Progenitor cell of endocrine pancreas (in vitro differentiated cells): ENCODE results near the gene GRAMD1B. TPM values are rescaled to one million over a fixed set of nuclear protein-coding genes. Genes with fewer than 3 reads are reported as not detected.
"Not testable (repeated sequence)": the region's sequence is repeated elsewhere in the genome, so short reads cannot be mapped to it uniquely, and the experiment has no call there.

Experiments used
- DNase-seq: peaks from one replicate; pipeline ENCODE4 v3.0.0; 2021; ENCODE audit warnings: low spot score; ENCODE audit not compliant: unreplicated experiment
- H3K27ac Mint-ChIP-seq: 2 replicates; pipeline ENCODE4 v1.8.0; 2021; ENCODE audit warnings: mild to moderate bottlenecking, moderate library complexity, mixed read lengths
- H3K27me3 Mint-ChIP-seq: 2 replicates; pipeline ENCODE4 v1.8.0; 2021; ENCODE audit warnings: mixed read lengths
- H3K36me3 Mint-ChIP-seq: 2 replicates; pipeline ENCODE4 v1.8.0; 2022; ENCODE audit warnings: mixed read lengths; ENCODE audit not compliant: insufficient read depth
- H3K4me1 Mint-ChIP-seq: 2 replicates; pipeline ENCODE4 v1.8.0; 2021; ENCODE audit warnings: low read depth, mixed read lengths
- H3K4me3 Mint-ChIP-seq: 2 replicates; pipeline ENCODE4 v1.8.0; 2021; ENCODE audit warnings: low read depth, mild to moderate bottlenecking, moderate library complexity, mixed read lengths
- H3K9me3 Mint-ChIP-seq: 2 replicates; pipeline ENCODE4 v1.8.0; 2021; ENCODE audit warnings: low read depth, mixed read lengths
- total RNA-seq: library from RNA; stranded (reverse); gene quantifications from 2 replicates; pipeline ENCODE4 v1.2.1, GENCODE V29; 2021
- TF ChIP-seq, protein P1 (sequence below): fragments of 200-600 bp; sonication (generic); IDR thresholded peaks from one replicate; pipeline ENCODE4 v1.5.0; 2021; ENCODE audit warnings: antibody characterized with exemption, mild to moderate bottlenecking; ENCODE audit not compliant: unreplicated experiment

The GRAMD1B gene
- total RNA-seq, 1 donor from 2014 or later = 4.5 TPM

DNA sequence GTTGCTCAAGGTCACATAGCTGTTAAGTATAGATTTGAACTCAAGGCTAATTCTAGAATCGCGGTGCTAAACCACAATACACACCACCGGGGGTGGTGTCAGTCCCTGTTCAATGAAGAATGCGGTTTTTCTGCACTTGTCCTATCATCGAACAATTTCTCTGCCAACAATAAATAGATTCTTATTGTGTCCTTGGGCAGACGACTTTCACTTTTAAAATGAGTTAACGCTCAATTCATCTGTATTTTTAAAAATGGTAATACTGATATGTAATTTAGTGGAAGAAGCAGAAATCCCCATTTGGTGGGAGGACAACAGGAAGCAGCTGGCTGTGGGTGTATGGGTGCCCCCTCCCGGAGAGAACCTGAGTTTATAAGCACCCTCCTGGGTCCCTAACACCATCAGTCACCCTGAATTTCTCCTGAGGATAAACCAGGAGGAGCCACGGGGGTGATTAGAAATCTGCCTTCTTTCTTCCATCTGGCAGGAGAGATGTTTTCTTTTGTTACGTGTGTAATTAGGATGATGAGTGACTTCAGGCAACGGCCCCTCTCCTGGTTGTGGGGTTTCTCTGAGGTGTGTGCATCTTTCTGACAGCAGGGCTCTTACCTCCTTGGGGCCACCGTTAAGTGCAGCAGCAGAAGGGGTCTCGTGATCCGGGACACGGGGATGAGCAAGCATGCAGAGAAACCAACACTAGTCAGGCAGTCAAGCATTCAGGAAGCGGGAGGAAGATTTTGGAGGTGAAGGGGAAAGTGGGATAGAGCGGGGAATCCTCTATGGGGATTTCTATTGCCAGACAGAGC, 87.7 kb downstream of the GRAMD1B start:
- H3K4me1 Mint-ChIP-seq = no peaks in the 10 kb centered on the region

DNA sequence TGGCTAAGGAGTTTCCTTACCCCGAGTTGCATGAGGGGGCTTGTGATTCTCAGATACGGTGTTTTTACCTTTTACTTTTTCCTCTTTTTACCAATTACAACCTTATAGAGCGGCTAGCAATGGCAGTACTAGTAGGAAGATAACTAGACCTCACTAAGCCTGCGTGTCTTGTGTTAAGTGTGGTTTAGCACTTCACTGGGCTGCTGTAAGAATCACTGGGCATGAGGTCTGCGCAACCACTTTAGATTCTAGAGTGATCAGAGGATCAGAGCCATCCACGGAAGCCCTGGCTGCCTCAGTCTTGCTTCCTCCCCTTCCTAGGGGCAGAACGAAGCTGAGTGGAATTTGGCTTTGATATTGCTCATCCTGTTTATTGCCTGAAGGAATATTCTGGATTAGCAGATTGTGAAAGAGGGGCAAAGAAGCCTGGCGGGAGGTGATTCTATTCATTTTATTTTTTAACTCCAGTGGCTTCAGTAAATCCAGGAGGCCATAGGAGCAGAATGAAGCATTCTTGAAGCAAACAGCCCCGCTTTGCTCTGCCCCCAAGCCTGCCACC, 88.5 kb downstream of the GRAMD1B start:
- no peaks in the 10 kb centered on the region for H3K36me3 Mint-ChIP-seq
- H3K27ac Mint-ChIP-seq = no peak overlapping the region
- peaks cover 12% of the 10 kb centered on the region for H3K27me3 Mint-ChIP-seq
- H3K4me1 Mint-ChIP-seq = no peaks in the 10 kb centered on the region
- TF ChIP-seq, protein P1, sequence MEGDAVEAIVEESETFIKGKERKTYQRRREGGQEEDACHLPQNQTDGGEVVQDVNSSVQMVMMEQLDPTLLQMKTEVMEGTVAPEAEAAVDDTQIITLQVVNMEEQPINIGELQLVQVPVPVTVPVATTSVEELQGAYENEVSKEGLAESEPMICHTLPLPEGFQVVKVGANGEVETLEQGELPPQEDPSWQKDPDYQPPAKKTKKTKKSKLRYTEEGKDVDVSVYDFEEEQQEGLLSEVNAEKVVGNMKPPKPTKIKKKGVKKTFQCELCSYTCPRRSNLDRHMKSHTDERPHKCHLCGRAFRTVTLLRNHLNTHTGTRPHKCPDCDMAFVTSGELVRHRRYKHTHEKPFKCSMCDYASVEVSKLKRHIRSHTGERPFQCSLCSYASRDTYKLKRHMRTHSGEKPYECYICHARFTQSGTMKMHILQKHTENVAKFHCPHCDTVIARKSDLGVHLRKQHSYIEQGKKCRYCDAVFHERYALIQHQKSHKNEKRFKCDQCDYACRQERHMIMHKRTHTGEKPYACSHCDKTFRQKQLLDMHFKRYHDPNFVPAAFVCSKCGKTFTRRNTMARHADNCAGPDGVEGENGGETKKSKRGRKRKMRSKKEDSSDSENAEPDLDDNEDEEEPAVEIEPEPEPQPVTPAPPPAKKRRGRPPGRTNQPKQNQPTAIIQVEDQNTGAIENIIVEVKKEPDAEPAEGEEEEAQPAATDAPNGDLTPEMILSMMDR = no peak
- H3K4me3 Mint-ChIP-seq = no peak overlapping the region
- DNase-seq = no peak
- peaks cover 4% of the 10 kb centered on the region for H3K9me3 Mint-ChIP-seq

More for the DNA sequence above, 87.7 kb downstream of the GRAMD1B start:
- Mint-ChIP-seq H3K36me3 (no peaks in the 10 kb centered on the region), H3K4me3 (no peak overlapping the region), H3K27ac (no peak overlapping the region), H3K27me3 (peaks cover 12% of the 10 kb centered on the region), H3K9me3 (peaks cover 4% of the 10 kb centered on the region)
- TF ChIP-seq, protein P1 = no peak
- no peak for DNase-seq

DNA sequence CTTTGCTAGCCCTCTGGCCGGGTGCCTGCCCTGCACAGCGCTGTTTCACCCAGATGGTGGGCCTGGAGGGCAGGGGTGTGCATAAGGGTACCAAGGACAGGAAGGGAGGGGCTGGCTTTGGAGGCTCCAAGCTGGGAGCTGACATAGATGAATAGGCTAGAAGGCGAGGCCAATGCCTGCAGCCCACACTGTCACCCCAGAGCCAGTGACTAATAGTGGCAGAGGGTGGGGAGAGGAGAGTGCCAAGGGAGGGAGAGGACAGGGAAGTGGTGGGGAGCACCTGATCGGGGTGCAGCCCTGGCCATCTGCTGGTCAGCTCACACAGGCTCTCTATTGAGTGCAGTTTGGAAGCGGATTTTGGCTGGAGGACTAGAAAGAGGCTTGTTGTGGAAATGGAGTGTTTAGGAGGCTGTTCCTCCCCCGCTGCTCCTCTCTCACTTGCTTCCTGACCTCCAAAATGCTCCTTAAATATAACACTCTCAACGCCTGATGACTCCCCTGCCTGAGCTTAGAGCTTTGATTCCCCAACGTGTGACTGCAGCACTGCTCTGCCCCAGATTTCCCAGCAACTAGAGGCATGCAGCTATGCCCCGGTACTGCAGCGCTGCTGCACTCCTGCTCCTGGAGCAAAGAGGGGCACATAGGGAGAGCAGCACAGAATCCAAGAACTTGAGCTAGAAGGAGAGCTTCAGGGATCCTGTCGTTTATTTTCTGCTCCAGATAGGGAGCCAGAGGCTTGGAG, 89.2 kb downstream of the GRAMD1B start:
- H3K27ac Mint-ChIP-seq = no peak overlapping the region
- DNase-seq = no peak
- no peaks in the 10 kb centered on the region for H3K36me3 Mint-ChIP-seq

DNA sequence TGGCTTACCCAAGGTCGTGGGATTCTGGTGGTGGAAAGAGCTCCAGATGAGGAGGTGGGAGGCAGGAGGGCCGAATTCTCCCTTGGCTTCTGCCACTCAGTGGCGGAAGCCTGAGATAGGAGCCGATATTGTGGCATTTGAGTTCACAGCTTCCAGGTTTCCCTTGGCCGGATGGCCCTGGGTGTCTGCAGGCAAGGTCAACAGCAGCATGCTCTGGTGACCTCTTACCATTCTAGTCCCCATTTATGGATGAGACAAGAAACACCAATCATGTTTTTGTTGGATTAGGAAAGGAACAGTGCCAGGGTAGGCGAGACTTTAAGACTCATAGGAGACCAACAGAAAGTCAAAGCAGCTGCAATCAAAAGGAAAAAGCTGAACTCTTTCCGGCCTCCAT, 89.7 kb downstream of the GRAMD1B start:
- Mint-ChIP-seq H3K27ac (no peak overlapping the region), H3K4me1 (no peaks in the 10 kb centered on the region), H3K36me3 (no peaks in the 10 kb centered on the region), H3K9me3 (peaks cover 4% of the 10 kb centered on the region), H3K27me3 (peaks cover 15% of the 10 kb centered on the region), H3K4me3 (no peak overlapping the region)
- no peak for DNase-seq
- TF ChIP-seq, protein P1 = no peak

More for the DNA sequence above, 89.2 kb downstream of the GRAMD1B start:
- Mint-ChIP-seq H3K27me3 (peaks cover 12% of the 10 kb centered on the region), H3K4me3 (no peak overlapping the region), H3K9me3 (peaks cover 4% of the 10 kb centered on the region), H3K4me1 (no peaks in the 10 kb centered on the region)
- TF ChIP-seq, protein P1 = no peak

DNA sequence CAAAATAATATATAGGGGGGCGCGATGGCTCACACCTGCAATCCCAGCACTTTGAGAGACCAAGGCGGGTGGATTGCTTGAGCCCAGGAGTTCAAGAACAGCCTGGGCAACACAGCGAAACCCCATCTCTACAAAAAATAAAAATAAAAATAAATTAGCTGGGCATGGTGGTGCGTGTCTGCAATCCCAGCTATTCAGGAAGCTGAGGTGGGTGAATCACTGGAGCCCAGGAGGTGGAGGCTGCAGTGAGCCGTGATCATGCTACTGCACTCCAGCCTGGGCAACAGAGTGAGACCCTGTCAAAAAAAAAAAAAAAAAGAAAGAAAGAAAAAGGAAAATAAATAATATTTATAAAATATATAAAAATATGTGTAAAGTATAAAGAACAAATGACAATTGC, 90.4 kb downstream of the GRAMD1B start:
- H3K27ac Mint-ChIP-seq, DNase-seq: not testable (repeated sequence)
- H3K27me3 Mint-ChIP-seq = peaks cover 18% of the 10 kb centered on the region

More for the DNA sequence above, 90.4 kb downstream of the GRAMD1B start:
- not testable (repeated sequence) for H3K36me3 Mint-ChIP-seq, H3K9me3 Mint-ChIP-seq, H3K4me1 Mint-ChIP-seq, H3K4me3 Mint-ChIP-seq
